Activated T-helper 1 cell treated with anti-CD3 and anti-CD28 coated beads, Interleukin-12 subunit alpha, Interleukin-12 subunit beta, Interleukin-2, Interleukin-4 antibody, amounts not matched to agents 30 ng/mL and 10 ng/mL and 1 ng/mL, durations not matched to agents 14 hours and 24 hours and 36 hours (primary cell): ENCODE data around the gene MYO1F. TPM values are rescaled to one million over a fixed set of nuclear protein-coding genes. Genes with fewer than 3 reads are reported as not detected.
"Not testable (repeated sequence)": the region's sequence is repeated elsewhere in the genome, so short reads cannot be mapped to it uniquely, and the experiment has no call there.

Experiments used
- DNase-seq: peaks from one replicate; pipeline ENCODE4 v3.0.0; 2021; ENCODE audit warnings: low spot score
- H3K27ac Mint-ChIP-seq: one replicate; pipeline ENCODE4 v1.8.0; 2021; ENCODE audit warnings: mild to moderate bottlenecking, mixed read lengths
- H3K27me3 Mint-ChIP-seq: one replicate; pipeline ENCODE4 v1.8.0; 2022; ENCODE audit warnings: mild to moderate bottlenecking, moderate library complexity, mixed read lengths; ENCODE audit not compliant: insufficient read depth
- H3K36me3 Mint-ChIP-seq: one replicate; pipeline ENCODE4 v1.8.0; 2021; ENCODE audit warnings: low read depth, mixed read lengths
- H3K4me1 Mint-ChIP-seq: one replicate; pipeline ENCODE4 v1.8.0; 2021; ENCODE audit warnings: low read depth, mixed read lengths
- H3K4me3 Mint-ChIP-seq: one replicate; pipeline ENCODE4 v1.8.0; 2021; ENCODE audit warnings: mild to moderate bottlenecking, moderate library complexity, mixed read lengths
- H3K9me3 Mint-ChIP-seq: one replicate; pipeline ENCODE4 v1.8.0; 2021; ENCODE audit warnings: mixed read lengths
- intact Hi-C: fragments of 100-400 bp; cut with micrococcal nuclease; formaldehyde crosslinking; loops from one replicate; pipeline ENCODE4 v1.15.1; 2024
- total RNA-seq: library from RNA; stranded (reverse); gene quantifications from 2 replicates; pipeline ENCODE4 v1.2.3, GENCODE V29; 2022

MYO1F gene
- total RNA-seq, 1 donor from 2014 or later = 50.9 TPM

GRCh38 chr19:8517551-8518442 is 59.4 kb downstream of the MYO1F start:
- H3K36me3 Mint-ChIP-seq = peaks cover 19% of the 10 kb centered on the region
- peaks cover 46% of the 10 kb centered on the region for H3K4me1 Mint-ChIP-seq
- peak overlapping the region; percentile 60 for H3K4me3 Mint-ChIP-seq
- H3K27me3 Mint-ChIP-seq = no peaks in the 10 kb centered on the region
- H3K27ac Mint-ChIP-seq = peak overlapping the region; percentile 96
- no peaks in the 10 kb centered on the region for H3K9me3 Mint-ChIP-seq
- DNase-seq = peak; percentile 54
- intact Hi-C loops = loop anchor here (10.0 kb wide), 1 partner anchor 573 kb away; the partner anchor contains the start of gene TIMM44

GRCh38 chr19:8515317-8515716 is 61.9 kb downstream of the MYO1F start:
- DNase-seq = peak; percentile 69
- Mint-ChIP-seq H3K9me3 (no peaks in the 10 kb centered on the region), H3K27me3 (no peaks in the 10 kb centered on the region), H3K36me3 (peaks cover 12% of the 10 kb centered on the region), H3K27ac (peak overlapping the region; percentile 98), H3K4me1 (peaks cover 52% of the 10 kb centered on the region), H3K4me3 (peak overlapping the region; percentile 93)
- intact Hi-C loops = loop anchor here (1.0 to 10.0 kb wide), 3 partner anchors 54 to 571 kb away; partner anchors contain the start of gene TIMM44

DNA sequence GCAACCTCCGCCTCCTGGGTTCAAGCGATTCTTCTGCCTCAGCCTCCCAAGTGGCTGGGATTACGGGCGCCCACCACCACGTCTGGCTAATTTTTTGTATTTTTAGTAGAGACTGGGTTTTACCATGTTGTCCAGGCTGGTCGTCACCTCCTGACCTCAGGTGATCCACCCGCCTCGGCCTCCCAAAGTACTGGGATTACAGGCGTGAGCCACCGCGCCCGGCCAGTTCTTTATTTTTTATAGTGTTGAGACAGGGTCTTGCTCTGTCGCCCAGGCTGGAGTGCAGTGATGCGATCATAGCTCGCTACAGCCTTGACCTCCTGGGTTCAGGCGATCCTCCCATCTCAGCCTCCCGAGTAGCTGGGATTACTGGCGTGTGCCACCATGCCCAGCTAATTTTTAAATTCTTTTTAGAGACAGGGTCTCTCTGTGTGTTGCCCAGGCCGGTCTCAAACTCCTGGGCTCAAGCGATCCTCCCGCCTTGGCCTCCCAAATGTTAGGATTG is 62.7 kb downstream of the MYO1F start:
- Mint-ChIP-seq H3K4me1 (peaks cover 52% of the 10 kb centered on the region), H3K4me3 (peak overlapping the region; percentile 93), H3K27ac (peak overlapping the region; percentile 98)
- not testable (repeated sequence) for H3K36me3 Mint-ChIP-seq, H3K27me3 Mint-ChIP-seq, DNase-seq, H3K9me3 Mint-ChIP-seq
- intact Hi-C loops = loop anchor here (1.0 to 10.0 kb wide), 3 partner anchors 55 to 570 kb away; partner anchors contain the start of gene TIMM44

- intact Hi-C loops = loop anchor here (1.0 to 10.0 kb wide), 7 partner anchors 9 to 594 kb away; partner anchors contain the start of genes HNRNPM, MARCHF2, RAB11B and SNAPC2
- Mint-ChIP-seq H3K27me3 (no peaks in the 10 kb centered on the region), H3K4me3 (peak within 1 kb of the TSS; percentile 93), H3K36me3 (peaks cover 10% of the 10 kb centered on the region), H3K4me1 (peaks cover 52% of the 10 kb centered on the region), H3K9me3 (no peaks in the 10 kb centered on the region), H3K27ac (peak within 1 kb of the TSS; percentile 98)
- peak; percentile 92 for DNase-seq
These were observed 63.3 kb downstream of the MYO1F start, which contains the start of gene ZNF414 for GRCh38 chr19:8513687-8514504. Gene ZNF414, minus strand, starts transcription at chr19:8514167. Its CDS starts 121 bp downstream, at chr19:8514046.

GRCh38 chr19:8513036-8513686 is 64.1 kb downstream of the MYO1F start:
- no peak for DNase-seq
- peaks cover 10% of the 10 kb centered on the region for H3K36me3 Mint-ChIP-seq
- intact Hi-C loops = loop anchor here (1.0 to 10.0 kb wide), 6 partner anchors 8 to 593 kb away; partner anchors contain the start of genes HNRNPM, MARCHF2, RAB11B and SNAPC2
- peak overlapping the region; percentile 93 for H3K4me3 Mint-ChIP-seq
- H3K4me1 Mint-ChIP-seq = peaks cover 45% of the 10 kb centered on the region
- peak overlapping the region; percentile 98 for H3K27ac Mint-ChIP-seq
- no peaks in the 10 kb centered on the region for H3K27me3 Mint-ChIP-seq
- H3K9me3 Mint-ChIP-seq = no peaks in the 10 kb centered on the region

DNA sequence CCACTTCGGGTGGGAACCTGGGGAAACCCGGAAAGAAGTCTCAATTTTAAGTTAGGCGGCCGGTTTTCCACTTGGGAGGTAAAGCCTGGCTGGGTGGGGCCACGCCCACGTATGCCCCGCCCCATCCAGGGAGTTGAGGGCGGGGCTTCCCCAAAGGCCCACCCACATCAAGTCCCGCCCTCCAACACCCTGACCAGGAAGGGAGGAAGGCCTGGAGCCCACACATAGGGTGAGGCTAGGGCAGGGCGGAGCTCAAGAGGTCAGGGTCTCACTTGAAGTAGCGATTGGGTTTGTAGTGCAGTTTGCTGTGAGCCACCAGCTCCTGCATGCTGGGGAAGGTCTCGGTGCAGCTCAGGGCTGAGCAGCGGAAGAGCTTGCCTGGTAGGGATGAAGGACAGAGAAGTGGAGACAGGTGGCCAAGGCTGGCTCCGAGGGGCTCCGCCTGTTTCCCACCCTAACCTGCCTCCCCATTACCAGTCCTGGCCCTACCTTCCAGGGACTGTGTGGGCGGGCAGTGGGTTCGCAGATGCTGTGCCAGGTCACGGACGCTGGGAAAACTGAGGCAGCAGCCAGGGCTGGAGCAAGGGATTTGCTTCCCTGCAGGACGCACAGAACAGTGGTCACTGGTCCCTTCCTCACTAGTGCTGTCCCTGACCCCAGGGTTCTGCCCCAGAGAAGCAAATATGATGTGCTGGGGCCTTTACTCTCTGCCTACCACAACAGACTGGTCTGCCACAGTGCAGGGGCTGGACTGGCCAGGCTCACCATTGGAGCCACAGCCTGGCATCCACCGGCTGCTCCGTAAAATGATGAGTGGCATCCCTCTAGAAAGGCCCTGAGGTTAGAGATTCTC is 64.9 kb downstream of the MYO1F start:
- no peaks in the 10 kb centered on the region for H3K27me3 Mint-ChIP-seq
- peaks cover 37% of the 10 kb centered on the region for H3K4me1 Mint-ChIP-seq
- H3K4me3 Mint-ChIP-seq = peak overlapping the region; percentile 72
- H3K9me3 Mint-ChIP-seq = no peaks in the 10 kb centered on the region
- peak overlapping the region; percentile 68 for H3K27ac Mint-ChIP-seq
- no peak for DNase-seq
- intact Hi-C loops = loop anchor here (10.0 kb wide), 1 partner anchor 568 kb away; the partner anchor contains the start of gene TIMM44
- H3K36me3 Mint-ChIP-seq = peaks cover 13% of the 10 kb centered on the region

GRCh38 chr19:8511573-8512101 is 65.6 kb downstream of the MYO1F start:
- Mint-ChIP-seq H3K4me3 (no peak overlapping the region), H3K9me3 (no peaks in the 10 kb centered on the region), H3K36me3 (peaks cover 13% of the 10 kb centered on the region), H3K27me3 (no peaks in the 10 kb centered on the region), H3K4me1 (peaks cover 33% of the 10 kb centered on the region), H3K27ac (no peak overlapping the region)
- intact Hi-C loops = loop anchor here (10.0 kb wide), 1 partner anchor 567 kb away; the partner anchor contains the start of gene TIMM44
- DNase-seq = no peak

DNA sequence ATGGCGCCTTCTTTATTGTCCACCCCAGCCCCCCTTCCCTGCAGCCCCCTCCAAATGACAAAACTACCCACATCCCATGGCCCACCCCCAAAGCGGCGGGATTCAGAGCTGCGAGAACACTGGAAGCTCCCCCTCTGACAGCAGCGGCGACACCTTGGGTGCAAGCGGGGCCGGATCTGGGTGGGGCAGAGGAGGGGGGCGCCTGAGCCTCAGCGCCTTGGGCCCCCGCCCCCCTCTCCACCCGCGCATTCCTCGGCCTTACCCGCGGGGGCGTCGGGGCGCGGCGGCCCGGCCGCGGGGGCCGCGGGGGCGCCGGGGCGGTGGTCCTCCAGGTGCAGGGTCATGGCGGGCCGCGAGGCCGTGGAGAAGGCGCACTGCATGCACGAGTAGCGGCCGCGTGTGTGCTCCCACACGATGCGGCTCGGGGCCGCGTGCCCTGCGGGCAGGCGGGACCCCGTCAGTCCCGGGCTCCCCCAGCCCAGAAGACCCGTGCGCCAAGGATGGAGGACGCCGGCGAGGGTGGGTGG is 66.6 kb downstream of the MYO1F start:
- DNase-seq = no peak
- Mint-ChIP-seq H3K36me3 (peaks cover 15% of the 10 kb centered on the region), H3K4me3 (no peak overlapping the region), H3K27me3 (no peaks in the 10 kb centered on the region), H3K9me3 (no peaks in the 10 kb centered on the region), H3K27ac (no peak overlapping the region), H3K4me1 (peaks cover 31% of the 10 kb centered on the region)
- intact Hi-C loops = loop anchor here (10.0 kb wide), 1 partner anchor 566 kb away; the partner anchor contains the start of gene TIMM44

DNA sequence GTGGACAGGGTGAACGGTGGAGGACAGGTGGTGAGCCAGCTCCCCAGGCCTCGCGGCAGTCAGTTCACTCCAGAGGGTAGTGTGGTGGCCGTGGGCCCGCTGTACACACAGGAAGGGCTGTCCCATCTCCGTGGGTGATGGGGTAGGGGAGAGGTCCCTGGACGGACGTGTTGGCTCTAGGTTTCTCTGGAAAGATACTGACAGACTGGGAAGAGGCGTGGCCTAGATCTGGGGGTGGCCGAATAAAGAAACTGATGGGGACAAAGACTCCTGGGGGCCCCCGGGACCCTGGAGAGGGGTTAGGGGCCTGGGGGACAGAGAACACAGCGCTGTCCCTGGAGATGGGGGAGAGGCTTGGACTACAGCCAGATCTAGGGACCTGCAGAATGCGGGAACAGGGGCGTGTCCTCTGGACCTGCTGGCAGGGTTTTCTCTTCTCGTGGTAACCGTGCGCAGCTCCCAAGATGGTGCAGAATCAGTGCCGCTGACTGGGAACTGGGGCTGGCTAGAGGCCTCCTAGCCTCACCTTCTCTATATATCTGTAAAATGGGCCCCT is 70.8 kb downstream of the MYO1F start:
- Mint-ChIP-seq H3K27me3 (no peaks in the 10 kb centered on the region), H3K36me3 (peaks cover 6% of the 10 kb centered on the region), H3K4me3 (peak overlapping the region; percentile 56), H3K27ac (no peak overlapping the region), H3K4me1 (peaks cover 9% of the 10 kb centered on the region), H3K9me3 (no peaks in the 10 kb centered on the region)
- no peak for DNase-seq
- intact Hi-C loops = loop anchor here (1.0 kb wide), 2 partner anchors 93 to 152 kb away; partner anchors contain the start of gene MARCHF2

DNA sequence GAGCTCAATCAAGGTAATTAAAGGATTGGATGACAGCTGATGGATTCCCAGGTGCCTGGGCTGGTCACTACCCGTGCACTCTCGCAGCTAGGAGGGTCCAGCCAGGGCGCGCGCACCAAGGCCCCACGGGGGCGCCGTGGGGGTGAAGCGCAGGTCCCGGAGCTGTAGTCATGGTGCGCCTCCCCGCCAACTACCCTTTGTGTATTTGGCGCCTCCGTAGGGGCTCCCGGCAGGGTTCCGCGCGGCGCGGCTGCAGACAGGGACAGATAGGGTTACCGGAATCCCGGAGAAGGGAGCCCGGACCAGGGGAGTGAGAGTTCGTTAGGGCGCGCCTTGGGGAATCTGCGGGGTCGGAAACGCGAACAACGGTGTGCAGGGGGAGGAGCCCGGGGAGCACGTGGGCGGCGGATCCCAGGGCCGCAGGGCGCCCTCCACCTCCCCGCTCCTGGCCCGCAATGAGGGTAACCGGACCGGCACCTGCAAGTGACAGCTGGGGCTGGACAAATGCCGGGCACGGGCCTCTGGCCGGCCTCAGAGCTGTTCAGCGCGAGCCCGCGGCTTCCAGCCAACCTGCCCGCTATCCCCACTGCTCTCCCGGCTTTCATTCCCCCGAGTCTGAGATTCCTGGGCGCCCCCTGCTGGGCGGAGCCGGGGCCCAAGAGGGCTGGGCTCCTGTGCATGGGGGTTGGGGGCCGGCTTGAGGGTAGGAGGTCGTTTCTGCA is 71.4 kb downstream of the MYO1F start:
- intact Hi-C loops = loop anchor here (1.0 kb wide), 3 partner anchors 7 to 152 kb away; partner anchors contain the start of gene MARCHF2
- H3K9me3 Mint-ChIP-seq = no peaks in the 10 kb centered on the region
- peaks cover 9% of the 10 kb centered on the region for H3K4me1 Mint-ChIP-seq
- no peaks in the 10 kb centered on the region for H3K27me3 Mint-ChIP-seq
- peak overlapping the region; percentile 31 for H3K27ac Mint-ChIP-seq
- H3K36me3 Mint-ChIP-seq = peaks cover 6% of the 10 kb centered on the region
- peak overlapping the region; percentile 90 for H3K4me3 Mint-ChIP-seq
- peak; percentile 46 for DNase-seq
